RWPE2 (cell line): Measurements from ENCODE around the gene ATRN.

ENCODE experiments used
- ATAC-seq: fragments of 200-7000 bp; cut with Tn5 transposase; 3 replicates; pipeline ENCODE4 v1.9.1; 2021; ENCODE audit warnings: low read depth
- DNase-seq: peaks from one replicate; pipeline ENCODE4 v3.0.0-alpha.2; 2020; ENCODE audit warnings: low spot score
- H3K27ac ChIP-seq: fragments of 450-650 bp; 2 replicates; pipeline ENCODE4 v1.5.1; 2017; ENCODE audit warnings: mild to moderate bottlenecking; ENCODE audit not compliant: poor library complexity, severe bottlenecking
- H3K27me3 ChIP-seq: fragments of 250-450 bp; sonication (Bioruptor Pico); 2 replicates; pipeline ENCODE4 v1.5.1; 2021; ENCODE audit warnings: mild to moderate bottlenecking, moderate library complexity; ENCODE audit not compliant: insufficient read depth, poor library complexity, severe bottlenecking
- H3K36me3 ChIP-seq: fragments of 250-450 bp; sonication (Bioruptor Pico); 2 replicates; pipeline ENCODE4 v1.5.1; 2020; ENCODE audit warnings: low read depth, mild to moderate bottlenecking, moderate library complexity
- H3K4me1 ChIP-seq: fragments of 250-450 bp; sonication (Bioruptor Pico); 2 replicates; pipeline ENCODE4 v1.5.1; 2021; ENCODE audit warnings: mild to moderate bottlenecking, moderate library complexity; ENCODE audit not compliant: insufficient read depth, poor library complexity, severe bottlenecking
- H3K4me3 ChIP-seq: fragments of 250-450 bp; sonication (Bioruptor Pico); 2 replicates; pipeline ENCODE4 v1.5.1; 2021; ENCODE audit warnings: mild to moderate bottlenecking, moderate library complexity; ENCODE audit not compliant: severe bottlenecking
- H3K9me3 ChIP-seq: fragments of 250-450 bp; sonication (Bioruptor Pico); 2 replicates; pipeline ENCODE4 v1.5.1; 2021; ENCODE audit warnings: mild to moderate bottlenecking, moderate library complexity; ENCODE audit not compliant: severe bottlenecking
- TF ChIP-seq, protein P1 (sequence below): fragments of 450-650 bp; IDR thresholded peaks from one replicate; pipeline ENCODE4 v1.5.1; 2017; ENCODE audit warnings: mild to moderate bottlenecking, moderate library complexity; ENCODE audit not compliant: poor library complexity, severe bottlenecking

Gene ATRN

DNA sequence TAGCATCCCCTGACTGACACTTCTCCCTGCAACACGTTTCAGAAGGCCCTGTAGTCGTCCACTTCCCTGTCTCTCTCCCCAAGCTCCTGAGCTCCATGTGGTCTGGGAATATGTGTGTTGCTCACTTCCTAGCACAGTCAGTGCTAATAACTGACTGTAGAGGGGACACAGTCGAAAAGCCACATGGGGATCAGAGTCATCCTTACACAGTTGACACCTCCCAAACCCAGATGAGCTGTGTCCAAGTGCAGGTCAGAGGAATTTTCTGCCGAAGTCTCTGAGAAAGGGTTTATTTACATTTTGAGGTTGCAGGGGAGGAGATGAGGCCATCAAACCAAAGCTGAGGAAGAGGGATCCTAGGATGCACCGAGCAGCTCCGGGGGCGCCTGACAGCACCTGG, 214.5 kb downstream of the ATRN start:
- ATAC-seq (no peak), DNase-seq (no peak)
- Histone ChIP-seq H3K36me3 (no peaks in the 10 kb centered on the region), H3K4me3 (no peak overlapping the region), H3K27me3 (peaks cover 15% of the 10 kb centered on the region), H3K4me1 (no peaks in the 10 kb centered on the region), H3K27ac (no peak overlapping the region), H3K9me3 (no peaks in the 10 kb centered on the region)
- TF ChIP-seq, protein P1, sequence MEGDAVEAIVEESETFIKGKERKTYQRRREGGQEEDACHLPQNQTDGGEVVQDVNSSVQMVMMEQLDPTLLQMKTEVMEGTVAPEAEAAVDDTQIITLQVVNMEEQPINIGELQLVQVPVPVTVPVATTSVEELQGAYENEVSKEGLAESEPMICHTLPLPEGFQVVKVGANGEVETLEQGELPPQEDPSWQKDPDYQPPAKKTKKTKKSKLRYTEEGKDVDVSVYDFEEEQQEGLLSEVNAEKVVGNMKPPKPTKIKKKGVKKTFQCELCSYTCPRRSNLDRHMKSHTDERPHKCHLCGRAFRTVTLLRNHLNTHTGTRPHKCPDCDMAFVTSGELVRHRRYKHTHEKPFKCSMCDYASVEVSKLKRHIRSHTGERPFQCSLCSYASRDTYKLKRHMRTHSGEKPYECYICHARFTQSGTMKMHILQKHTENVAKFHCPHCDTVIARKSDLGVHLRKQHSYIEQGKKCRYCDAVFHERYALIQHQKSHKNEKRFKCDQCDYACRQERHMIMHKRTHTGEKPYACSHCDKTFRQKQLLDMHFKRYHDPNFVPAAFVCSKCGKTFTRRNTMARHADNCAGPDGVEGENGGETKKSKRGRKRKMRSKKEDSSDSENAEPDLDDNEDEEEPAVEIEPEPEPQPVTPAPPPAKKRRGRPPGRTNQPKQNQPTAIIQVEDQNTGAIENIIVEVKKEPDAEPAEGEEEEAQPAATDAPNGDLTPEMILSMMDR: no peak

DNA sequence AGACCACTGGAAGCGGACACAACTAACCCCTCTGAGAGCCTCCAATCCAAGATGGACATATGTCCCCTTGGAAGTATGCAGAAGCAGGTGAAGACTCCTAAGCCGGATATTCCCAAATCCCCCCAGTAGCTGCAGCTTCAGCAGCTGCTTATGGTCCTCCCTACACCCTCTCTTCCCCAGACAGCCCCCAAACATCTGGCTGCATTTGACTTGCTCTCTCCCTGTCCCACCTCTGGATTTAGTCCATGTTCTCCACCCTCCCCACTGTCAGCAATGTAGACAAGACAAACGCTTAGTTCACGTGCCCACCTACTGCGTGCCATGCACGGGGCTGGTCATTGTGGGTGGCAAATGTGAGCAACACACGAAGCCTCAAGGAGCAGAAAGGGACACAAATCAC, 215.6 kb downstream of the ATRN start:
- ATAC-seq (no peak), DNase-seq (no peak)
- H3K4me1 ChIP-seq: no peaks in the 10 kb centered on the region
- peaks cover 10% of the 10 kb centered on the region for H3K27me3 ChIP-seq
- no peak overlapping the region for H3K27ac ChIP-seq
- no peaks in the 10 kb centered on the region for H3K9me3 ChIP-seq
- TF ChIP-seq, protein P1: no peak
- H3K4me3 ChIP-seq: no peak overlapping the region
- no peaks in the 10 kb centered on the region for H3K36me3 ChIP-seq

DNA sequence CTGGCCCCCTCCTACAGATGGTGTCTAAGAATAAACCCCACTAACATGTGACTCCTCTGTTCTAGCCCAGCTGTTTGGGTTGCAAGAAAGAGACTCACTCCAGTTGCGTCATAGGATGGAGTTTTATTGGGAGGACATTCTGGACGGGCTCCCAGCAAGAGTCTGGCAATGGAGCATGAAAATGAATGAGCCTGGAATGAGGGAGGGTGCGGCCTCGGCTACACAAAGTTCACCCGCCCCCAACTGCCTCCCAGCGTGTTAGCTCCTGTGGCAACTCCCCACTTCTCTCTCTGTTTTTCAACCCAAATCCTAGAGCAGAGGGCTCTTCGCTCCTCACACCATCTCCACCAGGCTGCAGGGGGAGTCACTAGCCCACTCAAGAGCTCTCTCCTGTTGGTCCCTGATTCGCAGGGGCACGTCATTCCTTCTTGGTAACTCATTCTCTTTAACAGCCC, 216.1 kb downstream of the ATRN start:
- ATAC-seq (peak; percentile 60), DNase-seq (no peak)
- Histone ChIP-seq H3K9me3 (no peaks in the 10 kb centered on the region), H3K36me3 (no peaks in the 10 kb centered on the region), H3K27ac (no peak overlapping the region), H3K27me3 (peaks cover 5% of the 10 kb centered on the region), H3K4me1 (no peaks in the 10 kb centered on the region), H3K4me3 (no peak overlapping the region)
- TF ChIP-seq, protein P1: peak; percentile 8

DNA sequence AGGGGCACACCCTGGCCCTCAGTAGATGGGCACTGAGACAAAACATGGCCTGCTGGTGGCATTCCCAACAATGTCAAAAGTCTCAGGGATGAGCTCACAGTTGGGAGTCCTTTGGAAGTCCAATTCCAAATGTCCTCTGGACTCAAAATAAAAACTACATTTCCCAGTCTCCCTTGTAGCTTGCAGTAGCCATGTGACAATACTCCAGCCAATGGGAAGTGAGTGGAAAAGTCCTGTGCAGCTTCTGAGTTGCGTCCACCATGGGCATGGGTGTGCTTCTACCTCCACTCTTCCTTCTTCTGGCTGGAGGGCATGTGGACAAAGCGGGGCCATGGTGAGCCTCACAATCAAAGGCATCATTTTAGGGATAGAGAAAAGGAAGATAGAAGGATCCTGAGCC, 216.8 kb downstream of the ATRN start:
- Histone ChIP-seq H3K4me3 (no peak overlapping the region), H3K36me3 (no peaks in the 10 kb centered on the region), H3K4me1 (no peaks in the 10 kb centered on the region), H3K9me3 (no peaks in the 10 kb centered on the region), H3K27me3 (no peaks in the 10 kb centered on the region), H3K27ac (no peak overlapping the region)
- TF ChIP-seq, protein P1: no peak
- DNase-seq (no peak), ATAC-seq (0 out of 3 replicates have a peak, but pooled peaks have one; percentile 28)

DNA sequence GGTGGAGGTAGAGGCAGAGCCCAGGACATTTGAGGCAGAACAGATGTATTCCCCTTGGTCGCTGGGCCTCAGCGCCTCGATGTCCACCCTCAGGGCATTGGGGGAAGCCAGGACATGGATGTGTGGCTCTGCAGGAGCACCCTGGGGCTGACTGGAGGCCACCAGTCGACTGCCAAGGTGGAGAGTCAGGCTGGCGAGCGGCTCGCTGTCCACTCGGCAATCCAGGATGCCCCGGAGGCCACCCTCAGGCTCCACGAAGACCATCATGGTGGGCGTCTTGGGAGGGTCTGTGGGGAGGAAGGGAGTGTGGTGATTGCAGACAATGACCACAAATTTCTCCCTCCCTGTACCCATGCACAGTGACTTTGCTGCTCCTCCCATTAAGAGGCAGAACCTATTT, 219.2 kb downstream of the ATRN start:
- H3K27me3 ChIP-seq: no peaks in the 10 kb centered on the region
- no peaks in the 10 kb centered on the region for H3K9me3 ChIP-seq
- no peaks in the 10 kb centered on the region for H3K4me1 ChIP-seq
- H3K36me3 ChIP-seq: no peaks in the 10 kb centered on the region
- no peak overlapping the region for H3K4me3 ChIP-seq
- TF ChIP-seq, protein P1: no peak
- ATAC-seq (no peak), DNase-seq (no peak)
- H3K27ac ChIP-seq: no peak overlapping the region
